ENCODE measurements around the gene CCR5AS.

DNA sequence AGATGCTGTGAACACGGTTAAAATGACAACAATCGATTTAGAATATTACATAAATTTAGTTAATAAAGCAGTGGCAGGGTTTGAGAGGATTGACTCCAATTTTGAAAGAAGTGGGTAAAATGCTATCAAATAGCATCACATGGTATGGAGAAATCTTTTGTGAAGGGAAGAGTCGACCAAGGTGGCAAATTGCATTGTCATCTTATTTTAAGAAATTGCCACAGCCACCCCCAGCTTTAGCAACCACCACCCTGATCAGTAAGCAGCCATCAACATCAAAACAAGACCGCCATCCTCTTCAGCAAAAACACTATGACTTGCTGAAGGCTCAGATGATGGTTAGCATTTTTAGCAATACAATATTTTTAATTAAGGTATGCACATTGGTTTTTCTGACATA, 41.8 kb downstream of the CCR5AS start:
- TF ChIP-seq, protein P1, sequence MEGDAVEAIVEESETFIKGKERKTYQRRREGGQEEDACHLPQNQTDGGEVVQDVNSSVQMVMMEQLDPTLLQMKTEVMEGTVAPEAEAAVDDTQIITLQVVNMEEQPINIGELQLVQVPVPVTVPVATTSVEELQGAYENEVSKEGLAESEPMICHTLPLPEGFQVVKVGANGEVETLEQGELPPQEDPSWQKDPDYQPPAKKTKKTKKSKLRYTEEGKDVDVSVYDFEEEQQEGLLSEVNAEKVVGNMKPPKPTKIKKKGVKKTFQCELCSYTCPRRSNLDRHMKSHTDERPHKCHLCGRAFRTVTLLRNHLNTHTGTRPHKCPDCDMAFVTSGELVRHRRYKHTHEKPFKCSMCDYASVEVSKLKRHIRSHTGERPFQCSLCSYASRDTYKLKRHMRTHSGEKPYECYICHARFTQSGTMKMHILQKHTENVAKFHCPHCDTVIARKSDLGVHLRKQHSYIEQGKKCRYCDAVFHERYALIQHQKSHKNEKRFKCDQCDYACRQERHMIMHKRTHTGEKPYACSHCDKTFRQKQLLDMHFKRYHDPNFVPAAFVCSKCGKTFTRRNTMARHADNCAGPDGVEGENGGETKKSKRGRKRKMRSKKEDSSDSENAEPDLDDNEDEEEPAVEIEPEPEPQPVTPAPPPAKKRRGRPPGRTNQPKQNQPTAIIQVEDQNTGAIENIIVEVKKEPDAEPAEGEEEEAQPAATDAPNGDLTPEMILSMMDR (IDR thresholded peaks at IDR 0.05 in 8 of 11, conservative IDR thresholded peaks at IDR 0.05 in 3 of 11) = no peak
- TF ChIP-seq POLR2AphosphoS5 (IDR thresholded peaks at IDR 0.05) = no peak

Measured in spleen (tissue), 7 donors.